ENCODE measurements around the gene SLC6A3.
"Not testable (repeated sequence)": the region's sequence is repeated elsewhere in the genome, so short reads cannot be mapped to it uniquely, and the experiment has no call there.

GRCh38 chr5:1475544-1475900 is 30.3 kb upstream of the SLC6A3 start:
- not testable (repeated sequence) for TF ChIP-seq EZH2 (IDR thresholded peaks at IDR 0.05; ENCODE audit: insufficient read depth, poor library complexity, severe bottlenecking); EZH2phosphoT487 (IDR thresholded peaks at IDR 0.05; ENCODE audit: insufficient read depth, low read depth)

All from GM23248 (cell line).